HG03159 (cell line): ENCODE data around the gene PNLIPRP3.
A peak's percentile ranks its signal among the peaks of the same experiment; 100 is the strongest.

ENCODE experiments used
- ATAC-seq: cut with Tn5 transposase; IDR thresholded peaks from one replicate; pipeline ENCODE4 v1.9.1; 2021; ENCODE audit warnings: mild to moderate bottlenecking, moderate library complexity; ENCODE audit not compliant: unreplicated experiment

The PNLIPRP3 gene

GRCh38 chr10:116490028-116490662 lies 62.5 kb downstream of the PNLIPRP3 start:
- peak; percentile 79 for ATAC-seq

- ATAC-seq, result no peak
Observed at GRCh38 chr10:116504786-116505185, 77.1 kb downstream of the PNLIPRP3 start.

- ATAC-seq, result no peak
Observed at GRCh38 chr10:116510565-116510964, 82.9 kb downstream of the PNLIPRP3 start.

- no peak for ATAC-seq
Observed at GRCh38 chr10:116511365-116511764, 83.7 kb downstream of the PNLIPRP3 start.

GRCh38 chr10:116521424-116522290 lies 94.0 kb downstream of the PNLIPRP3 start:
- peak; percentile 88 for ATAC-seq

- no peak for ATAC-seq
Observed at GRCh38 chr10:116522803-116523381, 95.2 kb downstream of the PNLIPRP3 start.

GRCh38 chr10:116524736-116525135 lies 97.1 kb downstream of the PNLIPRP3 start:
- no peak for ATAC-seq

GRCh38 chr10:116526219-116526618 lies 98.6 kb downstream of the PNLIPRP3 start:
- ATAC-seq, result no peak
